ENCODE results near the gene OGDH. TPM values are rescaled to one million over a fixed set of nuclear protein-coding genes. Genes with fewer than 3 reads are reported as not detected.
"Not testable (repeated sequence)": the region's sequence is repeated elsewhere in the genome, so short reads cannot be mapped to it uniquely, and the experiment has no call there.

OGDH gene
- total RNA-seq, 4 donors from 2014 or later = 74.0 to 160 (median 143) TPM

- in situ Hi-C loops (cut with MboI; ENCODE audit: low pct_ligation_motif_present in 1 of 4, low pct_unique_long_range_greater_than_20kb in 1 of 4, low sequenced_read_pairs in 3 of 4) (loop anchor here (10.0 to 25.0 kb wide), 5 partner anchors 174 to 524 kb away; partner anchors contain the start of genes H2AZ2 (in 3 of the 4) and TBRG4 (in 3 of the 4)), intact Hi-C loops (cut with DNase I; ENCODE audit: low total_unique reads) (no loop called here)
- no peaks in the 10 kb centered on the region for H3K27me3 ChIP-seq
- TF ChIP-seq POLR2AphosphoS5 (IDR thresholded peaks at IDR 0.05) (no peak), CTCF (IDR thresholded peaks at IDR 0.05) (peak; percentile 54 to 65 (median 55))
- H3K27ac ChIP-seq = no peak overlapping the region
- 11 to 27% methylated on average over 3 to 6 of the region's 6 CpGs for WGBS, 2 donors (ENCODE audit: low coverage in 1 of 2)
- DNase-seq = peak; percentile 67
- H3K36me3 ChIP-seq = no peaks in the 10 kb centered on the region
- H3K4me3 ChIP-seq = no peak overlapping the region
- peaks cover under 1 to 4% (median 4%) of the 10 kb centered on the region in 4 donors for H3K4me1 ChIP-seq
- H3K9me3 ChIP-seq = no peaks in the 10 kb centered on the region
Measured at GRCh38 chr7:44587843-44588711, 18.4 kb upstream of the OGDH start.

GRCh38 chr7:44590910-44591309 is 15.5 kb upstream of the OGDH start:
- DNase-seq = no peak
- Histone ChIP-seq H3K9me3 (no peaks in the 10 kb centered on the region), H3K36me3 (no peaks in the 10 kb centered on the region), H3K4me3 (no peak overlapping the region), H3K27ac (no peak overlapping the region), H3K4me1 (peaks cover 0 to 3% (median 1%) of the 10 kb centered on the region in 4 donors), H3K27me3 (no peaks in the 10 kb centered on the region)
- in situ Hi-C loops (cut with MboI; ENCODE audit: low pct_ligation_motif_present in 1 of 4, low pct_unique_long_range_greater_than_20kb in 1 of 4, low sequenced_read_pairs in 3 of 4) (loop anchor here (10.0 to 25.0 kb wide), 8 partner anchors 54 to 521 kb away; partner anchors contain the start of genes H2AZ2 (in 3 of the 4) and TBRG4 (in 3 of the 4)), intact Hi-C loops (cut with DNase I; ENCODE audit: low total_unique reads) (loop anchor here (10.0 kb wide), 1 partner anchor 404 kb away; no protein-coding TSS in a partner anchor)
- TF ChIP-seq POLR2A (IDR thresholded peaks at IDR 0.05) (no peak), EP300 (IDR thresholded peaks at IDR 0.05; ENCODE audit: low read depth) (no peak), CTCF (IDR thresholded peaks at IDR 0.05) (no peak), POLR2AphosphoS5 (IDR thresholded peaks at IDR 0.05) (no peak)
- WGBS, 2 donors (ENCODE audit: low coverage in 1 of 2) = 92 to 100% methylated on average over 1 of the region's 1 CpG

GRCh38 chr7:44595934-44596635 is 10.3 kb upstream of the OGDH start:
- no peak for DNase-seq
- 78% methylated on average over 5 of the region's 5 CpGs; no CpG with 5 or more reads in 1 of the 2 donors for WGBS, 2 donors (ENCODE audit: low coverage in 1 of 2)
- H3K4me1 ChIP-seq = no peaks in the 10 kb centered on the region
- TF ChIP-seq POLR2AphosphoS5 (IDR thresholded peaks at IDR 0.05) (no peak), EP300 (IDR thresholded peaks at IDR 0.05; ENCODE audit: low read depth) (no peak), CTCF (IDR thresholded peaks at IDR 0.05) (no peak), POLR2A (IDR thresholded peaks at IDR 0.05) (no peak)
- H3K36me3 ChIP-seq = no peaks in the 10 kb centered on the region
- in situ Hi-C loops (cut with MboI; ENCODE audit: low pct_ligation_motif_present in 1 of 4, low pct_unique_long_range_greater_than_20kb in 1 of 4, low sequenced_read_pairs in 3 of 4) (loop anchor here (10.0 to 25.0 kb wide), 8 partner anchors 49 to 516 kb away; partner anchors contain the start of genes H2AZ2 (in 3 of the 4) and TBRG4 (in 3 of the 4)), intact Hi-C loops (cut with DNase I; ENCODE audit: low total_unique reads) (loop anchor here (10.0 kb wide), 1 partner anchor 399 kb away; no protein-coding TSS in a partner anchor)
- no peaks in the 10 kb centered on the region for H3K9me3 ChIP-seq
- no peaks in the 10 kb centered on the region for H3K27me3 ChIP-seq
- H3K4me3 ChIP-seq = no peak overlapping the region
- no peak overlapping the region for H3K27ac ChIP-seq

- intact Hi-C loops (cut with DNase I; ENCODE audit: low total_unique reads) = loop anchor here (10.0 kb wide), 1 partner anchor 398 kb away; no protein-coding TSS in a partner anchor
- 87 to 90% methylated on average over 8 of the region's 8 CpGs for WGBS, 2 donors (ENCODE audit: low coverage in 1 of 2)
- in situ Hi-C loops (cut with MboI; ENCODE audit: low pct_ligation_motif_present in 1 of 4, low pct_unique_long_range_greater_than_20kb in 1 of 4, low sequenced_read_pairs in 3 of 4) = loop anchor here (10.0 to 25.0 kb wide), 8 partner anchors 48 to 515 kb away; partner anchors contain the start of genes H2AZ2 (in 3 of the 4) and TBRG4 (in 3 of the 4)
- not testable (repeated sequence) for H3K27me3 ChIP-seq, H3K36me3 ChIP-seq, H3K9me3 ChIP-seq, H3K4me3 ChIP-seq, H3K4me1 ChIP-seq, DNase-seq, H3K27ac ChIP-seq
Measured at GRCh38 chr7:44597181-44597580, 9.2 kb upstream of the OGDH start.

Measured in transverse colon (tissue), 4 donors.